K562 (cell line): ENCODE results near the gene ADTRP. TPM values are rescaled to one million over a fixed set of nuclear protein-coding genes. Genes with fewer than 3 reads are reported as not detected.
A peak's percentile ranks its signal among the peaks of the same experiment; 100 is the strongest.

Source experiments
- E2F6 ChIP-seq, 2 experiments: IDR thresholded peaks; 2 replicates each; pipeline ENCODE4 v1.6.1; 2011; ENCODE audit warnings: borderline replicate concordance in 1 of 2, control low read depth in 1 of 2, low read depth in 1 of 2, low read length in 1 of 2, mild to moderate bottlenecking in 1 of 2, mixed read lengths in 1 of 2, moderate library complexity in 1 of 2; ENCODE audit not compliant: insufficient read depth in 1 of 2, insufficient read length in 1 of 2, poor library complexity in 1 of 2, severe bottlenecking in 1 of 2; ENCODE audit errors: extremely low read depth in 1 of 2
- ETS2 ChIP-seq: IDR thresholded peaks from 2 replicates; pipeline ENCODE4 v1.6.1; 2016; ENCODE audit warnings: borderline replicate concordance, missing genetic modification characterization, mild to moderate bottlenecking, moderate library complexity, missing compliant biosample characterization; ENCODE audit not compliant: poor library complexity, severe bottlenecking
- ETV5 ChIP-seq: sonication (generic); formaldehyde crosslinking; IDR thresholded peaks from 2 replicates; pipeline ENCODE4 v1.4.0; 2020; ENCODE audit warnings: low read depth, mild to moderate bottlenecking, missing genetic modification reagents
- FOSL1 ChIP-seq: fragments of 200-800 bp; sonication (Bioruptor generic); conservative IDR thresholded peaks from 2 replicates; pipeline ENCODE4 v1.6.1; 2016; ENCODE audit warnings: missing genetic modification characterization, missing compliant biosample characterization
- FOXO4 ChIP-seq: fragments of 450-650 bp; formaldehyde crosslinking; IDR thresholded peaks from 2 replicates; pipeline ENCODE4 v1.4.0; 2020; ENCODE audit warnings: mild to moderate bottlenecking, moderate library complexity
- FUS ChIP-seq: fragments of 200-400 bp; formaldehyde crosslinking; optimal IDR thresholded peaks from 2 replicates; pipeline ENCODE3; 2017; ENCODE audit warnings: low read depth, low read length
- HSF4 ChIP-seq: fragments of 250-450 bp; sonication (Bioruptor Pico); IDR thresholded peaks from 2 replicates; pipeline ENCODE4 v2.1.2; 2022; ENCODE audit warnings: mild to moderate bottlenecking, moderate library complexity, borderline replicate concordance
- NONO ChIP-seq, 2 experiments: fragments of 200-400 bp in 1 of 2; fragments of 450-650 bp in 1 of 2; formaldehyde crosslinking in 1 of 2; IDR thresholded peaks; 2 replicates each; pipeline ENCODE4 v1.6.1; 2017; ENCODE audit warnings: low read depth in 2 of 2, mild to moderate bottlenecking in 2 of 2, moderate library complexity in 2 of 2, low read length in 1 of 2
- POLR2G ChIP-seq: fragments of 200-400 bp; formaldehyde crosslinking; IDR thresholded peaks from 2 replicates; pipeline ENCODE4 v1.6.1; 2017; ENCODE audit warnings: low read depth, mild to moderate bottlenecking, antibody characterized with exemption, low read length, moderate library complexity
- RBFOX2 ChIP-seq: fragments of 200-400 bp; formaldehyde crosslinking; IDR thresholded peaks from 2 replicates; pipeline ENCODE4 v1.6.1; 2017; ENCODE audit warnings: low read depth, mild to moderate bottlenecking, low read length, moderate library complexity
- ZFX ChIP-seq: sonication (generic); formaldehyde crosslinking; IDR thresholded peaks from 2 replicates; pipeline ENCODE4 v1.8.0; 2022; ENCODE audit warnings: mild to moderate bottlenecking, missing genetic modification reagents, moderate library complexity
- ZNF217 ChIP-seq: sonication (generic); formaldehyde crosslinking; IDR thresholded peaks from 2 replicates; pipeline ENCODE4 v1.8.0; 2022; ENCODE audit warnings: mild to moderate bottlenecking, missing genetic modification reagents
- ZNF785 ChIP-seq: fragments of 250-450 bp; sonication (Bioruptor Pico); IDR thresholded peaks from 2 replicates; pipeline ENCODE4 v1.4.0; 2020; ENCODE audit warnings: mild to moderate bottlenecking
- polyA plus RNA-seq, 8 experiments: library from polyadenylated mRNA; depleted of rRNA in 4 of 8; stranded (reverse) in 5 of 8; unstranded in 3 of 8; fragments of >200 nt; fragmentation: Nextera tagmentation in 2 of 8; fragmentation: Illumina TruSeq in 1 of 8; extraction: Ambion mirVana in 2 of 8; extraction: Trizol in 1 of 8; gene quantifications; 2 replicates each; pipeline versions ENCODE4 v1.2.1 to v1.2.3, GENCODE V29; 2011 to 2014; ENCODE audit warnings: inconsistent platforms in 1 of 8, missing spikeins in 1 of 8
- total RNA-seq, 7 experiments: library from RNA; depleted of rRNA in 6 of 7; stranded (reverse); fragments of >200 nt in 6 of 7; fragmentation: Illumina TruSeq in 2 of 7; extraction: Trizol in 2 of 7; gene quantifications; 2 replicates each; pipeline versions ENCODE4 v1.2.1 to v1.2.3, GENCODE V29; 2011 to 2021; ENCODE audit warnings: low replicate concordance in 1 of 7
- TF ChIP-seq, protein P1 (sequence below), 2 experiments: fragments of 450-650 bp; formaldehyde crosslinking in 1 of 2; IDR thresholded peaks; 2 replicates each; pipeline versions ENCODE4 v1.4.0 to v1.6.1; 2014 to 2020; ENCODE audit warnings: mild to moderate bottlenecking in 2 of 2, borderline replicate concordance in 1 of 2, low read depth in 1 of 2

Gene ADTRP
- total and polyA plus RNA-seq, 9 of the 15 experiments (the other 6 are each of a cell fraction or from before 2014, with no cell fraction given) = 7.4 to 24.0 (median 13.6) TPM

DNA sequence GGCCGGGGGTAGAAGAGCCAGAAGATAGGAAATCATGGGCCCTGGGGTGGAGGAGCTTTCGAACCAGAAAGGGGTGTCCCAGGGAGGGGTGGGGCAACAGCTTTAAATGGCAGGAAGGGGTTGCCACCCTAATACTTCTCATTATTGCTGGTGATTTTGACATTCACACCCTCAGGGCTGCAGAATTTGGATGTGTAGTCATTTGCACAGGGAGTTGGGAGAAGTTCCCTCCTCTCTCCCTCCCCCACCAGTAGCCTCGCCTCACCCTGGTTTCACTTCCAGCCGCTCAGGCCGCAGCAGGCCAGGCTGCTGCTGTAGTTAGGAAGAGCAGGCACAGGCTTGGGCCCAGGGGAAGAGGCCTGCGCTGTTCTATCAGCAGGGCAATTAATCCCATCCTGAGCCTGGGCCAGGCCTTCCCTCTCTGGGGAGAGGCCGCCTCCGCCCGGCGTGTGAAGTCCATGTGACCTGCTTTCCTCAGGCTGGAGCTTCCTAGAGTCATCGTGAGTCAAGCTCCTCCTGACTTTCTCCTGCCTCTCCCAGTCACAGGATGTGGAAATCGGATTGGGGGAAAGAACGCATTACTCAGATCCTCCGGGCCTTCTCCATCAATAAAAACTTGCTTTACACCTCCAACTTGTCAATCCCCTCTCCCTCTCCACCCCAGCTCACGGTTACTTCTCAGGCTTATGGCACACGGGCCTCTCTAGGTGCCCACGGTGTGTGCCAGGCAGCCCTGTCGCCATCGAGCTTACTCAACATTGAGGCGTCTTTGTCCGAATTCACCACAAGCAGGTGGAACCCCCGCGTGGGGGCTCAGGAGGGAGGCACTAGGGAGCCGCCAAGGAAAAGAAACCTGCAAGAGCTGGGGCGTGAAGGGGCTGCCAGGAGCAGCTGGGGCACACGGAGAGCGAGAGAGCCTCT lies 7.8 kb downstream of the ADTRP start (continued):
- no peak for TF ChIP-seq FOXO4
- TF ChIP-seq NONO (IDR thresholded peaks at IDR 0.05; ENCODE audit: low read depth in 2 of 2, low read length in 1 of 2) = no peak
- TF ChIP-seq HSF4 (CRISPR knock-in tag) = no peak
- peak; percentile 59 for TF ChIP-seq ZFX (CRISPR knock-in tag)
- peak; percentile 78 for TF ChIP-seq FOSL1 (tag)
- TF ChIP-seq, protein P1, sequence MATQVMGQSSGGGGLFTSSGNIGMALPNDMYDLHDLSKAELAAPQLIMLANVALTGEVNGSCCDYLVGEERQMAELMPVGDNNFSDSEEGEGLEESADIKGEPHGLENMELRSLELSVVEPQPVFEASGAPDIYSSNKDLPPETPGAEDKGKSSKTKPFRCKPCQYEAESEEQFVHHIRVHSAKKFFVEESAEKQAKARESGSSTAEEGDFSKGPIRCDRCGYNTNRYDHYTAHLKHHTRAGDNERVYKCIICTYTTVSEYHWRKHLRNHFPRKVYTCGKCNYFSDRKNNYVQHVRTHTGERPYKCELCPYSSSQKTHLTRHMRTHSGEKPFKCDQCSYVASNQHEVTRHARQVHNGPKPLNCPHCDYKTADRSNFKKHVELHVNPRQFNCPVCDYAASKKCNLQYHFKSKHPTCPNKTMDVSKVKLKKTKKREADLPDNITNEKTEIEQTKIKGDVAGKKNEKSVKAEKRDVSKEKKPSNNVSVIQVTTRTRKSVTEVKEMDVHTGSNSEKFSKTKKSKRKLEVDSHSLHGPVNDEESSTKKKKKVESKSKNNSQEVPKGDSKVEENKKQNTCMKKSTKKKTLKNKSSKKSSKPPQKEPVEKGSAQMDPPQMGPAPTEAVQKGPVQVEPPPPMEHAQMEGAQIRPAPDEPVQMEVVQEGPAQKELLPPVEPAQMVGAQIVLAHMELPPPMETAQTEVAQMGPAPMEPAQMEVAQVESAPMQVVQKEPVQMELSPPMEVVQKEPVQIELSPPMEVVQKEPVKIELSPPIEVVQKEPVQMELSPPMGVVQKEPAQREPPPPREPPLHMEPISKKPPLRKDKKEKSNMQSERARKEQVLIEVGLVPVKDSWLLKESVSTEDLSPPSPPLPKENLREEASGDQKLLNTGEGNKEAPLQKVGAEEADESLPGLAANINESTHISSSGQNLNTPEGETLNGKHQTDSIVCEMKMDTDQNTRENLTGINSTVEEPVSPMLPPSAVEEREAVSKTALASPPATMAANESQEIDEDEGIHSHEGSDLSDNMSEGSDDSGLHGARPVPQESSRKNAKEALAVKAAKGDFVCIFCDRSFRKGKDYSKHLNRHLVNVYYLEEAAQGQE (IDR thresholded peaks at IDR 0.05; ENCODE audit: borderline replicate concordance) = 0 out of 2 replicates have a peak, but pooled peaks have one; percentile 7
- TF ChIP-seq, protein P1 (CRISPR knock-in tag; IDR thresholded peaks at IDR 0.05; ENCODE audit: low read depth) = no peak
- TF ChIP-seq ETS2 (tag) = no peak
- no peak for TF ChIP-seq FUS
- TF ChIP-seq ETV5 = no peak
- peak; percentile 37 for TF ChIP-seq RBFOX2
- TF ChIP-seq E2F6 (IDR thresholded peaks at IDR 0.05; ENCODE audit: borderline replicate concordance in 1 of 2, extremely low read depth in 1 of 2, insufficient read depth in 1 of 2, insufficient read length in 1 of 2, low read depth in 1 of 2, low read length in 1 of 2, poor library complexity in 1 of 2, severe bottlenecking in 1 of 2) = peak in 1 of 2 experiments; percentile 68
- TF ChIP-seq POLR2G = peak; percentile 44; the same call in 1 of the 2 replicates
- TF ChIP-seq ZNF217 (CRISPR knock-in tag) = no peak
- TF ChIP-seq ZNF785 (CRISPR knock-in tag) = no peak
